Measurements from ENCODE around the gene CAPN11.

- no peak for TF ChIP-seq POLR2A (IDR thresholded peaks at IDR 0.05)
- TF ChIP-seq CTCF (IDR thresholded peaks at IDR 0.05) = no peak
- TF ChIP-seq EP300 (IDR thresholded peaks at IDR 0.05) = no peak
Observed at GRCh38 chr6:44179648-44180047, 21.0 kb downstream of the CAPN11 start.
